HepG2 (cell line): ENCODE measurements around the gene CA11. TPM values are rescaled to one million over a fixed set of nuclear protein-coding genes. Genes with fewer than 3 reads are reported as not detected.
"Not testable (repeated sequence)": the region's sequence is repeated elsewhere in the genome, so short reads cannot be mapped to it uniquely, and the experiment has no call there.

Experiments
- ATAC-seq: fragments of 200-7000 bp; cut with Tn5 transposase; 3 replicates; pipeline ENCODE4 v1.9.1; 2020; ENCODE audit warnings: mild to moderate bottlenecking, moderate library complexity
- BruUV-seq: library from RNA; stranded (reverse); fragments of 400-500 nt; replicated peaks from 2 replicates; lab custom pipeline; 2021; lab: Mats Ljungman, UMichigan
- CTCF ChIA-PET: fragments of 300-600 bp; formaldehyde crosslinking; extraction: SDS; loops from one replicate; lab custom pipeline; 2021; ENCODE audit warnings: low total read pairs, inconsistent platforms, low intra/inter-chr PET ratio; lab: Yijun Ruan, JAX
- POLR2A ChIA-PET: fragments of 350-600 bp; sonication (Branson Sonifier 250); formaldehyde crosslinking; loops from one replicate; lab custom pipeline; 2020; ENCODE audit warnings: antibody characterized with exemption, inconsistent platforms; lab: Yijun Ruan, JAX
- DNase-seq: peaks from one replicate; pipeline ENCODE4 v3.0.0-alpha.2; 2015; ENCODE audit warnings: low spot score
- FAIRE-seq: peaks from 3 replicates; lab custom pipeline; 2011; peaks lifted over from hg19 to GRCh38; lab: Jason Lieb, UNC
- H2AFZ ChIP-seq: one replicate; pipeline ENCODE4 v1.6.1; 2011; ENCODE audit warnings: low read length, inconsistent platforms
- H3K27ac ChIP-seq: fragments of 300-600 bp; 3 replicates; pipeline ENCODE4 v1.8.0; 2011; ENCODE audit warnings: mixed run types, mild to moderate bottlenecking, mixed read lengths, low read length, inconsistent platforms; ENCODE audit not compliant: insufficient read depth; ENCODE audit errors: extremely low read length
- H3K27me3 ChIP-seq, 2 experiments: fragments of 200-600 bp in 1 of 2; 2 replicates in 1 of 2; 3 replicates in 1 of 2; pipeline versions ENCODE4 v1.6.0 to v1.8.0; 2011; ENCODE audit warnings: low read length in 2 of 2, mild to moderate bottlenecking in 2 of 2, moderate library complexity in 2 of 2, inconsistent platforms in 1 of 2; ENCODE audit not compliant: insufficient read depth in 2 of 2, control insufficient read depth in 1 of 2
- H3K36me3 ChIP-seq, 2 experiments: fragments of 200-600 bp in 1 of 2; replicated peaks in 1 of 2; 2 replicates in 1 of 2; 3 replicates in 1 of 2; pipeline versions ENCODE4 v1.5.1 to v1.8.0; 2011; ENCODE audit warnings: low read length in 2 of 2, inconsistent platforms in 1 of 2; ENCODE audit not compliant: insufficient read depth in 2 of 2, control insufficient read depth in 1 of 2
- H3K4me1 ChIP-seq: 2 replicates; pipeline ENCODE4 v1.5.1; 2012; ENCODE audit warnings: low read length, inconsistent platforms; ENCODE audit not compliant: insufficient read depth
- H3K4me2 ChIP-seq: 2 replicates; pipeline ENCODE4 v1.6.0; 2011; ENCODE audit warnings: low read depth, low read length, inconsistent platforms
- H3K4me3 ChIP-seq, 3 experiments: fragments of 200-600 bp in 1 of 3; sonication (generic), shearing (Covaris generic) in 1 of 3; replicated peaks in 1 of 3; 2 replicates each; pipeline ENCODE4 v1.5.1; 2011 to 2016; ENCODE audit warnings: low read length in 3 of 3, inconsistent platforms in 2 of 3, low read depth in 2 of 3, mild to moderate bottlenecking in 2 of 3, control low read depth in 1 of 3, mixed read lengths in 1 of 3; ENCODE audit not compliant: insufficient read depth in 1 of 3
- H3K79me2 ChIP-seq: one replicate; pipeline ENCODE4 v1.6.1; 2011; ENCODE audit warnings: low read length, inconsistent platforms; ENCODE audit not compliant: insufficient read depth
- H3K9ac ChIP-seq: 2 replicates; pipeline ENCODE4 v1.6.0; 2011; ENCODE audit warnings: mild to moderate bottlenecking, low read depth, low read length, inconsistent platforms; ENCODE audit not compliant: insufficient read depth
- H3K9me3 ChIP-seq: 2 replicates; pipeline ENCODE4 v1.5.1; 2012; ENCODE audit warnings: mild to moderate bottlenecking, low read length
- H4K20me1 ChIP-seq: 2 replicates; pipeline ENCODE4 v1.6.0; 2011; ENCODE audit warnings: inconsistent platforms, mild to moderate bottlenecking, low read length, moderate library complexity; ENCODE audit not compliant: insufficient read depth
- POGZ ChIP-seq: sonication (generic); formaldehyde crosslinking; IDR thresholded peaks from 2 replicates; pipeline ENCODE4 v1.4.0; 2020; ENCODE audit warnings: mild to moderate bottlenecking, missing genetic modification reagents
- POLR2AphosphoS5 ChIP-seq: IDR thresholded peaks from 2 replicates; pipeline ENCODE4 v1.6.1; 2012; ENCODE audit warnings: low read depth, low read length
- RFX1 ChIP-seq: fragments of 450-650 bp; IDR thresholded peaks from 2 replicates; pipeline ENCODE4 v1.6.1; 2017
- RFX3 ChIP-seq: IDR thresholded peaks from 2 replicates; pipeline ENCODE4 v1.6.1; 2016; ENCODE audit warnings: missing biosample characterization, missing genetic modification reagents
- WGBS: methylation state at CpG from one replicate; pipeline ENCODE4 v1.1.6; 2017; ENCODE audit warnings: low lambda C conversion rate; 5-methylcytosine and 5-hydroxymethylcytosine counted together
- in situ Hi-C: cut with HindIII; loops from 2 replicates; pipeline ENCODE4 v1.10.0; 2017; ENCODE audit warnings: low pct_unique_long_range_greater_than_20kb; ENCODE audit not compliant: extremely low pct_ligation_motif_present
- intact Hi-C: fragments of 100-400 bp; cut with micrococcal nuclease; formaldehyde crosslinking; loops from one replicate; pipeline ENCODE4 v1.10.0; 2022; ENCODE audit not compliant: unreplicated experiment
- polyA plus RNA-seq, 8 experiments: library from polyadenylated mRNA; depleted of rRNA in 3 of 8; stranded (reverse) in 7 of 8; unstranded in 1 of 8; fragments of >200 nt; fragmentation: Illumina TruSeq in 4 of 8; extraction: Trizol in 4 of 8; gene quantifications; 2 replicates each; pipeline versions ENCODE4 v1.2.1 to v1.2.3, GENCODE V29; 2011 to 2016; ENCODE audit warnings: low read depth in 4 of 8, missing spikeins in 1 of 8, mixed read lengths in 1 of 8; ENCODE audit not compliant: insufficient read depth in 1 of 8
- total RNA-seq, 5 experiments: library from RNA; depleted of rRNA; stranded (reverse); fragments of >200 nt; fragmentation: Illumina TruSeq; extraction: Trizol; gene quantifications; 2 replicates each; pipeline ENCODE4 v1.2.3, GENCODE V29; 2016; ENCODE audit warnings: low read depth in 1 of 5
- TF ChIP-seq, protein P1 (sequence below): sonication (generic); formaldehyde crosslinking; IDR thresholded peaks from 2 replicates; pipeline ENCODE4 v1.5.1; 2020; ENCODE audit warnings: missing genetic modification reagents, mild to moderate bottlenecking, borderline replicate concordance

The CA11 gene
- total and polyA plus RNA-seq, 2 of the 13 experiments (the other 11 are each of a cell fraction or from before 2014, with no cell fraction given) = 0.41 to 0.58 TPM

DNA sequence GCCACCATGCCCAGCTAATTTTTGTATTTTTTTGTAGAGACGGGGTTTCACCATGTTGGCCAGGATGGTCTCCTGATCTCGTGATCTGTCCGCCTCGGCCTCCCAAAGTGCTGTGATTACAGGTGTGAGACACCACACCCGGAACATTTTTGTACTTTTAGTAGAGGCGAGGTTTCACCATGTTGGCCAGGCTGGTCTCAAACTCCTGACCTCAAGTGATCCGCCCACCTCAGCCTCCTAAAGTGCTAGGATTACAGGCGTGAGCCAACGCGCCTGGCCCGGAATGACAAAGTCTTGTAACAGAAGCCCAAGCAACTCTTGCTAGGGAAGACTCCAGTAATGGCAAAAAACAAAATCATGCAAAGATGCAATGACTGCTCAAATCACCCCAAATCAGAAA lies 13.7 kb downstream of the CA11 start:
- WGBS = 96% methylated on average over 11 of the region's 11 CpGs
- H3K27me3 ChIP-seq, in situ Hi-C loops, BruUV-seq, CTCF ChIA-PET, H3K79me2 ChIP-seq, intact Hi-C loops, FAIRE-seq, H3K9ac ChIP-seq, H3K4me2 ChIP-seq, H3K4me3 ChIP-seq, H4K20me1 ChIP-seq, DNase-seq, H2AFZ ChIP-seq, H3K9me3 ChIP-seq, ATAC-seq, H3K36me3 ChIP-seq: not testable (repeated sequence)
- TF ChIP-seq POGZ (CRISPR knock-in tag) = 0 out of 2 replicates have a peak, but pooled peaks have one; percentile 0
- peak overlapping the region; percentile 90 for H3K27ac ChIP-seq
- POLR2A ChIA-PET = interaction anchor here (0.8 to 5.8 kb wide), 4 partner anchors 13 to 84 kb away, joined by 3 to 61 read pairs (median 3); partner anchors contain the start of genes RPL18 and SPHK2
- H3K4me1 ChIP-seq = peaks cover 65% of the 10 kb centered on the region

DNA sequence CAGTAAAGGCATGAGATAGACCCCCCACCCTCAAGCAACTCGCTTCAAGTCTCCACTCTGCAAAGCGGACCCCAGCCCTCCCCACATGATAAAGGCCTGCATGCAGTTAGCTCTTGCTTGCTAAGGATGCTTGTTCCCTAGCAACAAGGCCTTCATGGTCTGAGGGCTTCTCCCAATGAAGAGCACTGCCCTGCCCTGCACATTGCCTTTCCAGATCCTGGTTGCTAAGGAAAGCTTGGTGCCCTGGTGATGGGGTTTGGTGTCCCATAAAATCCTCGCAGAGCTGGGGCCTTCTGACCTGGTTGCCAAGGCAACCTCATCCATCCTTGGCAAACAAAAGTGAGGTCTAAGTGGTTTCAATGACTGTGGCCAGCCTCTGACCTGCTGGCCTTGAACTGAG lies 14.8 kb downstream of the CA11 start:
- no peak for DNase-seq
- Histone ChIP-seq H3K36me3 (no peaks in the 10 kb centered on the region), H3K27ac (peak overlapping the region; percentile 52), H3K9me3 (no peaks in the 10 kb centered on the region), H3K79me2 (no peaks in the 10 kb centered on the region), H3K4me3 (no peak overlapping the region), H3K27me3 (no peaks in the 10 kb centered on the region), H3K4me2 (no peak overlapping the region; the same call in 1 of the 2 replicates), H3K4me1 (peaks cover 61% of the 10 kb centered on the region), H4K20me1 (no peaks in the 10 kb centered on the region), H2AFZ (no peak overlapping the region), H3K9ac (no peak overlapping the region)
- no peak for FAIRE-seq
- CTCF ChIA-PET = no interaction called here
- POLR2A ChIA-PET = interaction anchor here (0.7 to 5.8 kb wide), 6 partner anchors 12 to 466 kb away, joined by 3 to 61 read pairs (median 3); partner anchors contain the start of genes FAM83E, RPL18 and SPHK2
- in situ Hi-C loops = no loop called here
- TF ChIP-seq POLR2AphosphoS5 (0 out of 2 replicates have a peak, but pooled peaks have one; percentile 27), RFX1 (peak; percentile 67), RFX3 (peak; percentile 70)
- TF ChIP-seq, protein P1, sequence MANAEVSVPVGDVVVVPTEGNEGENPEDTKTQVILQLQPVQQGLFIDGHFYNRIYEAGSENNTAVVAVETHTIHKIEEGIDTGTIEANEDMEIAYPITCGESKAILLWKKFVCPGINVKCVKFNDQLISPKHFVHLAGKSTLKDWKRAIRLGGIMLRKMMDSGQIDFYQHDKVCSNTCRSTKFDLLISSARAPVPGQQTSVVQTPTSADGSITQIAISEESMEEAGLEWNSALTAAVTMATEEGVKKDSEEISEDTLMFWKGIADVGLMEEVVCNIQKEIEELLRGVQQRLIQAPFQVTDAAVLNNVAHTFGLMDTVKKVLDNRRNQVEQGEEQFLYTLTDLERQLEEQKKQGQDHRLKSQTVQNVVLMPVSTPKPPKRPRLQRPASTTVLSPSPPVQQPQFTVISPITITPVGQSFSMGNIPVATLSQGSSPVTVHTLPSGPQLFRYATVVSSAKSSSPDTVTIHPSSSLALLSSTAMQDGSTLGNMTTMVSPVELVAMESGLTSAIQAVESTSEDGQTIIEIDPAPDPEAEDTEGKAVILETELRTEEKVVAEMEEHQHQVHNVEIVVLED (CRISPR knock-in tag) = no peak
- 83% methylated on average over 3 of the region's 3 CpGs for WGBS
- intact Hi-C loops = no loop called here
- no TSS peak for BruUV-seq
- ATAC-seq = no peak
